ENCODE data around the gene WDFY4.

The WDFY4 gene

GRCh38 chr10:48700071-48700470 is 15.4 kb downstream of the WDFY4 start:
- TF ChIP-seq TAF1 (IDR thresholded peaks at IDR 0.05; ENCODE audit: low read depth) (no peak), ZBTB7A (IDR thresholded peaks at IDR 0.05; ENCODE audit: low read depth) (no peak), CEBPB (IDR thresholded peaks at IDR 0.05) (no peak), NFIC (IDR thresholded peaks at IDR 0.05) (no peak), FOXM1 (IDR thresholded peaks at IDR 0.05; ENCODE audit: borderline replicate concordance, low read depth) (no peak), CREB1 (IDR thresholded peaks at IDR 0.05; ENCODE audit: low read depth) (no peak), RAD21 (IDR thresholded peaks at IDR 0.05; ENCODE audit: low read depth) (no peak), TEAD4 (IDR thresholded peaks at IDR 0.05) (no peak)

- TF ChIP-seq FOXM1 (IDR thresholded peaks at IDR 0.05; ENCODE audit: borderline replicate concordance, low read depth) (no peak), TCF12 (IDR thresholded peaks at IDR 0.05; ENCODE audit: low read depth) (no peak), CEBPB (IDR thresholded peaks at IDR 0.05) (no peak), MAX (IDR thresholded peaks at IDR 0.05) (no peak), YY1 (IDR thresholded peaks at IDR 0.05; ENCODE audit: low read depth) (no peak), TEAD4 (IDR thresholded peaks at IDR 0.05) (no peak), REST (IDR thresholded peaks at IDR 0.05; ENCODE audit: low read depth) (no peak)
These were observed 15.8 kb downstream of the WDFY4 start for GRCh38 chr10:48700493-48700892.

GRCh38 chr10:48701139-48701901 is 16.6 kb downstream of the WDFY4 start:
- TF ChIP-seq CREB1 (IDR thresholded peaks at IDR 0.05; ENCODE audit: low read depth) (no peak), REST (IDR thresholded peaks at IDR 0.05; ENCODE audit: low read depth) (no peak), TEAD4 (IDR thresholded peaks at IDR 0.05) (no peak), MAX (IDR thresholded peaks at IDR 0.05) (no peak), EP300 (IDR thresholded peaks at IDR 0.05; ENCODE audit: borderline replicate concordance) (no peak), EGR1 (IDR thresholded peaks at IDR 0.05) (no peak), FOXM1 (IDR thresholded peaks at IDR 0.05; ENCODE audit: borderline replicate concordance, low read depth) (no peak), CEBPB (IDR thresholded peaks at IDR 0.05) (no peak), ZBTB7A (IDR thresholded peaks at IDR 0.05; ENCODE audit: low read depth) (no peak), YY1 (IDR thresholded peaks at IDR 0.05; ENCODE audit: low read depth) (no peak), RAD21 (IDR thresholded peaks at IDR 0.05; ENCODE audit: low read depth) (no peak; the same call in 1 of the 2 replicates), NFIC (IDR thresholded peaks at IDR 0.05) (no peak), USF1 (IDR thresholded peaks at IDR 0.05) (no peak), TAF1 (IDR thresholded peaks at IDR 0.05; ENCODE audit: low read depth) (no peak), TCF12 (IDR thresholded peaks at IDR 0.05; ENCODE audit: low read depth) (no peak)

GRCh38 chr10:48701941-48702340 is 17.3 kb downstream of the WDFY4 start:
- TF ChIP-seq YY1 (IDR thresholded peaks at IDR 0.05; ENCODE audit: low read depth) (no peak), FOXM1 (IDR thresholded peaks at IDR 0.05; ENCODE audit: borderline replicate concordance, low read depth) (no peak), ZBTB7A (IDR thresholded peaks at IDR 0.05; ENCODE audit: low read depth) (no peak), NFIC (IDR thresholded peaks at IDR 0.05) (no peak), EGR1 (IDR thresholded peaks at IDR 0.05) (no peak), RAD21 (IDR thresholded peaks at IDR 0.05; ENCODE audit: low read depth) (no peak), EP300 (IDR thresholded peaks at IDR 0.05; ENCODE audit: borderline replicate concordance) (no peak), USF1 (IDR thresholded peaks at IDR 0.05) (no peak), CEBPB (IDR thresholded peaks at IDR 0.05) (no peak), MAX (IDR thresholded peaks at IDR 0.05) (no peak)

- no peak for TF ChIP-seq REST (IDR thresholded peaks at IDR 0.05; ENCODE audit: low read depth)
- no peak for TF ChIP-seq YY1 (IDR thresholded peaks at IDR 0.05; ENCODE audit: low read depth)
- TF ChIP-seq CREB1 (IDR thresholded peaks at IDR 0.05; ENCODE audit: low read depth): no peak
- TF ChIP-seq FOXM1 (IDR thresholded peaks at IDR 0.05; ENCODE audit: borderline replicate concordance, low read depth): no peak
- TF ChIP-seq EGR1 (IDR thresholded peaks at IDR 0.05): no peak
- TF ChIP-seq EP300 (IDR thresholded peaks at IDR 0.05; ENCODE audit: borderline replicate concordance): no peak
- no peak for TF ChIP-seq MAX (IDR thresholded peaks at IDR 0.05)
- no peak for TF ChIP-seq TEAD4 (IDR thresholded peaks at IDR 0.05)
- TF ChIP-seq NFIC (IDR thresholded peaks at IDR 0.05): no peak
- TF ChIP-seq USF1 (IDR thresholded peaks at IDR 0.05): no peak
These were observed 19.0 kb downstream of the WDFY4 start for GRCh38 chr10:48703531-48704122.

Data from Ishikawa (cell line).